Prostate gland (tissue), 2 donors: ENCODE results near the gene PRKCI. TPM values are rescaled to one million over a fixed set of nuclear protein-coding genes. Genes with fewer than 3 reads are reported as not detected.
"Not testable (repeated sequence)": the region's sequence is repeated elsewhere in the genome, so short reads cannot be mapped to it uniquely, and the experiment has no call there.

Experiments used
- DNase-seq: peaks from one replicate; pipeline ENCODE4 v3.0.0-alpha.2; 2019; ENCODE audit warnings: low spot score
- H3K27ac ChIP-seq, 2 donors: fragments of 200-600 bp; sonication (generic); 2 replicates each; pipeline ENCODE4 v1.5.1; 2017 to 2019
- H3K27me3 ChIP-seq: fragments of 200-600 bp; sonication (generic); replicated peaks from 2 replicates; pipeline ENCODE4 v1.5.1; 2019; ENCODE audit not compliant: insufficient read depth
- H3K36me3 ChIP-seq, 2 donors: fragments of 200-600 bp; sonication (generic); 1 replicate in 1 of 2; 2 replicates in 1 of 2; pipeline versions ENCODE4 v1.5.1 to v1.8.1; 2017 to 2019
- H3K4me1 ChIP-seq: fragments of 200-600 bp; sonication (generic); replicated peaks from 2 replicates; pipeline ENCODE4 v1.5.1; 2019
- H3K4me3 ChIP-seq, 2 donors: fragments of 200-600 bp; sonication (generic); 2 replicates each; pipeline ENCODE4 v1.5.1; 2017 to 2019
- H3K9me3 ChIP-seq: fragments of 200-600 bp; sonication (generic); 2 replicates; pipeline ENCODE4 v1.5.1; 2017
- CTCF ChIP-seq, 4 experiments: fragments of 200-600 bp in 2 of 4; fragments of 450-650 bp in 2 of 4; sonication (generic) in 2 of 4; IDR thresholded peaks; 1 replicate in 3 of 4; 2 replicates in 1 of 4; pipeline ENCODE4 v1.5.1; 2016 to 2019; ENCODE audit warnings: antibody characterized with exemption in 4 of 4, mild to moderate bottlenecking in 2 of 4, moderate library complexity in 2 of 4
- POLR2A ChIP-seq: fragments of 450-650 bp; IDR thresholded peaks from one replicate; pipeline ENCODE4 v1.6.1; 2016; ENCODE audit warnings: antibody characterized with exemption, mild to moderate bottlenecking
- POLR2AphosphoS5 ChIP-seq: sonication (generic); formaldehyde crosslinking; IDR thresholded peaks from one replicate; pipeline ENCODE4 v1.6.1; 2017; ENCODE audit warnings: antibody characterized with exemption
- WGBS: methylation state at CpG from one replicate; pipeline ENCODE4 v1.1.5; 2018; 5-methylcytosine and 5-hydroxymethylcytosine counted together
- intact Hi-C: fragments of 100-400 bp; cut with DNase I; formaldehyde crosslinking; loops from one replicate; pipeline ENCODE4 v1.14.2; 2022
- total RNA-seq, 2 donors: library from RNA; depleted of rRNA; stranded (reverse); fragments of >200 nt; gene quantifications; one replicate each; pipeline ENCODE4 v1.1.0, GENCODE V29; 2016

The PRKCI gene
- total RNA-seq, 2 donors from 2014 or later = 44.6 to 74.4 TPM

- Histone ChIP-seq H3K27ac (peak within 1 kb of the TSS; percentile 94 to 97), H3K36me3 (peaks cover 5 to 6% of the 10 kb centered on the region in 2 donors), H3K9me3 (no peaks in the 10 kb centered on the region), H3K4me1 (no peaks in the 10 kb centered on the region), H3K27me3 (no peaks in the 10 kb centered on the region), H3K4me3 (peak within 1 kb of the TSS; percentile 68 to 83)
- peak; percentile 90 for DNase-seq
- intact Hi-C loops = loop anchor here (5.0 to 10.0 kb wide), 3 partner anchors 176 to 316 kb away; partner anchors contain the start of genes LRRC31, SEC62 and SKIL
- peak in 3 of 4 experiments; percentile 46 to 72 (median 55) for TF ChIP-seq CTCF (IDR thresholded peaks at IDR 0.05)
- peak; percentile 95 for TF ChIP-seq POLR2AphosphoS5
- TF ChIP-seq POLR2A = peak; percentile 73
- WGBS = 2% methylated on average over 63 of the region's 71 CpGs
Observed at GRCh38 chr3:170180908-170181885, 41.0 kb upstream of the PRKCI start, which contains the start of gene PHC3. Gene PHC3 (minus strand): TSS chr3:170181733. CDS start chr3:170181715, 18 bp downstream.

- intact Hi-C loops = loop anchor here (10.0 kb wide), 2 partner anchors 225 to 325 kb away; partner anchors contain the start of genes LRRC31 and SEC62
- Histone ChIP-seq H3K36me3 (no peaks in the 10 kb centered on the region), H3K27me3 (no peaks in the 10 kb centered on the region), H3K27ac (no peak overlapping the region), H3K4me3 (no peak overlapping the region), H3K9me3 (no peaks in the 10 kb centered on the region), H3K4me1 (no peaks in the 10 kb centered on the region)
- peak in 1 of 4 experiments; percentile 1 for TF ChIP-seq CTCF (IDR thresholded peaks at IDR 0.05)
- TF ChIP-seq POLR2A = no peak
- DNase-seq = no peak
- WGBS = 87% methylated on average over 4 of the region's 4 CpGs
Observed at GRCh38 chr3:170189398-170190256, 32.6 kb upstream of the PRKCI start.

- H3K4me1 ChIP-seq, H3K36me3 ChIP-seq, DNase-seq, intact Hi-C loops, H3K4me3 ChIP-seq, H3K27me3 ChIP-seq, H3K27ac ChIP-seq, H3K9me3 ChIP-seq: not testable (repeated sequence)
- WGBS = 73% methylated on average over 3 of the region's 3 CpGs
Observed at GRCh38 chr3:170195759-170196158, 26.5 kb upstream of the PRKCI start.

GRCh38 chr3:170196833-170197232, 25.4 kb upstream of the PRKCI start:
- no peak overlapping the region for H3K4me3 ChIP-seq
- H3K9me3 ChIP-seq = no peaks in the 10 kb centered on the region
- 93% methylated on average over 3 of the region's 3 CpGs for WGBS
- no peaks in the 10 kb centered on the region for H3K27me3 ChIP-seq
- no peaks in the 10 kb centered on the region for H3K4me1 ChIP-seq
- TF ChIP-seq POLR2AphosphoS5 (no peak), CTCF (IDR thresholded peaks at IDR 0.05) (no peak), POLR2A (no peak)
- no peak overlapping the region for H3K27ac ChIP-seq
- intact Hi-C loops = no loop called here
- DNase-seq = no peak
- H3K36me3 ChIP-seq = no peaks in the 10 kb centered on the region

GRCh38 chr3:170200987-170201386, 21.2 kb upstream of the PRKCI start:
- Histone ChIP-seq H3K9me3 (no peaks in the 10 kb centered on the region), H3K4me1 (no peaks in the 10 kb centered on the region), H3K36me3 (no peaks in the 10 kb centered on the region), H3K27ac (no peak overlapping the region), H3K27me3 (no peaks in the 10 kb centered on the region), H3K4me3 (no peak overlapping the region)
- intact Hi-C loops = no loop called here
- DNase-seq = no peak
- TF ChIP-seq POLR2A = no peak
- TF ChIP-seq POLR2AphosphoS5 = no peak
- TF ChIP-seq CTCF (IDR thresholded peaks at IDR 0.05) = no peak
